ENCODE data around the gene OR10A2.

- TF ChIP-seq CTCF (IDR thresholded peaks at IDR 0.05; ENCODE audit: poor library complexity, severe bottlenecking) (no peak), RAD21 (conservative IDR thresholded peaks at IDR 0.05) (no peak), EZH2 (IDR thresholded peaks at IDR 0.05; ENCODE audit: borderline replicate concordance, insufficient read depth, low read length, poor library complexity, severe bottlenecking) (no peak), EP300 (conservative IDR thresholded peaks at IDR 0.05; ENCODE audit: poor library complexity, severe bottlenecking) (no peak), POLR2AphosphoS5 (IDR thresholded peaks at IDR 0.05) (no peak), SMC3 (conservative IDR thresholded peaks at IDR 0.05; ENCODE audit: poor library complexity) (no peak)
Observed at GRCh38 chr11:6900327-6900999, 37.6 kb downstream of the OR10A2 start.
